ENCODE results near the gene NDST4.

Gene NDST4

DNA sequence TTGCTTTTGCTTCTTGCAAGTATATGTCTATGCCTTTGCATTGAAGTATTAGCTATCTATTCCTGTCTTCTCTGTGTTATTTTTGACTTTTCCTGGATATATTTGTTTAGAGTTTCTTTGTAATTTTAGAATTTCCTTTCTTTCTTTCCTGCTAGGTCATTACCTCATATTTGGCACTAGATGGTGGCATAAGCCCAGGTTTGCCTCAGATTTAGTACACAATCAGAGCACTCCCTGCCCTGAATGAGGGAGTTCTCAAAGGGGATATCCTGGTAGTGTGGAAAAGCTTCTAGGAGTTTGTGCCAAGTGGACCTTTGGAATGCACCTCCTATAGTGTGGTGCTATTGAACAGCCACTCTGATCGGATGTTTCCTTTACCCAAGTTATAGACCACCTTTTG is 333.2 kb downstream of the NDST4 start:
- DNase-seq = no peak
